Activated T-helper 17 cell treated with anti-CD3 and anti-CD28 coated beads, Interleukin-2, amount 50 U/mL, for 72 hours (primary cell): ENCODE results near the gene C8G. TPM values are rescaled to one million over a fixed set of nuclear protein-coding genes. Genes with fewer than 3 reads are reported as not detected.

Source experiments
- ATAC-seq: fragments of 150-1000 bp; cut with Tn5 transposase; replicated peaks from 2 replicates; pipeline ENCODE4 v1.10.0; 2021; ENCODE audit warnings: mild to moderate bottlenecking, moderate library complexity
- H3K27ac Mint-ChIP-seq: one replicate; pipeline ENCODE4 v1.8.0; 2022; ENCODE audit warnings: mixed read lengths
- H3K27me3 Mint-ChIP-seq: one replicate; pipeline ENCODE4 v1.8.0; 2022; ENCODE audit warnings: mixed read lengths
- H3K36me3 Mint-ChIP-seq: one replicate; pipeline ENCODE4 v1.8.0; 2022; ENCODE audit warnings: low read depth, mild to moderate bottlenecking, mixed read lengths
- H3K4me1 Mint-ChIP-seq: one replicate; pipeline ENCODE4 v1.8.0; 2022; ENCODE audit warnings: mixed read lengths
- H3K4me3 Mint-ChIP-seq: one replicate; pipeline ENCODE4 v1.8.0; 2022; ENCODE audit warnings: mild to moderate bottlenecking, mixed read lengths
- H3K9me3 Mint-ChIP-seq: one replicate; pipeline ENCODE4 v1.8.0; 2022; ENCODE audit warnings: mixed read lengths
- total RNA-seq, 2 donors: library from RNA; stranded (reverse); gene quantifications; one replicate each; pipeline ENCODE4 v1.2.3, GENCODE V29; 2022

Gene C8G
- total RNA-seq, 2 donors from 2014 or later, result 3.1 TPM; not detected in 1

DNA sequence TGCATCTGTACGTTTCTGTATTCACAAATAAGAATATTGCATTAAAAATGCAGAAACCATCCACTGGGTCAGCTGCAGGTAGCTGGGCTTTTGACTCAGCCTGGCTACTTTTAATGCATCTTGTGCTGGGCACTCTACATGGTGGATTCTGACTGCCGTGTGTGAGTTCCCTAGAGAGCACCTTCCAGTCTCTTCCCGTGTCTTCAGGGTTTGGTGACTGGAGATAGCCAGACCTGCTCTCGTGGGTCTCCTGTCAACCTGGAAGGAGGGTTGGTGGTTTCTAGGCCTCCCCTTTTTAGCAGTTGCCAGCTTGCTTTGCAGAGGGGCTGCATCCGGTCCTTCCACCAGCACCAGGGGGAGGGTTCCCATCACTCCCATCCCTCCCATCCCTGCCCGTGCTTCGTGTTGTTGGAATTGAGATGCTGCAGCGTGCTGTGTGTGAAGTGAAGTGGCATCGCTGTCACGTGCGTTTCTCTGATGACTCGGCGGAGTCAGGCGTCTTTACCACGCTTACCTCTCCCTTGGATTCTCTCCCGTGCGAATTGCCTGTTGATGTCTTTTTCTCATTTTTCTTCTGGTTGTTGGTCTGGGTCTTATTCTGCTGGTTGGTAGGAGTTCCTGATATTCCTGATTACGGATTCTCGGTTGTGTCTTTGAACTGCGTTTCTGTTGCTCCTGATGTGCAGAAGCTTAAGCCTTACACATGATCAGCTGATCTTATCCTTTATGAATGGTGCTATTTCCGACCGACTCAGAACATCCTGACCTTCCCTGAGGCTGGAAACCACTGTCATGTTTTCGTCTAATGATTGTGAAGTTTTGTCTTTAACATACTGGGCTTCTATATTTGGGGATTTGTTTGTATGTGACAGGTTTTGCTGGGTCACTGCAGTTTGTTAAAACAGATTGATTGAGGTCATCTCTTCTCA is 17.4 kb upstream of the C8G start:
- no peaks in the 10 kb centered on the region for H3K9me3 Mint-ChIP-seq
- H3K27me3 Mint-ChIP-seq, result no peaks in the 10 kb centered on the region
- peaks cover 92% of the 10 kb centered on the region for H3K36me3 Mint-ChIP-seq
- peaks cover 12% of the 10 kb centered on the region for H3K4me1 Mint-ChIP-seq
- no peak overlapping the region for H3K4me3 Mint-ChIP-seq
- H3K27ac Mint-ChIP-seq, result peak overlapping the region; percentile 50
- ATAC-seq, result no peak

DNA sequence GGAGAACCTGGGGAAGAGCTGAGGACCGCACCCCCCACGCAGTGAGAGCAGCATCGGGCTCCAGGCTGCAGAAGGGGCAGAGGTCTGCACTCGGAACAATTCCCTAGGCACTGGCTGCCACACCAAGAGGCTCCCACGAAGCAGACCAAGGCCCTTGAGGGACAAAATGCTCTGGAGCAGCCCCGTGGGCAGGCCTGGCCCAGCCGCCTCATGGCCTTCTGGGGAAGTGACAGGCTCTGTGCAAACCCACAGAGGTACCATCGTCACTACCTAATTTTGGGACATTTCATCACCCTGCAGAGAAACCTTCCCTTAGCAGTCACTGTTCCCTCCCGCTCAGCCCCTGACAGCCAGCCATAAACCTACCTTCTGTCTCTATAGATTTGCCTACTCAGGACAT is 16.5 kb upstream of the C8G start:
- peak; percentile 13 for ATAC-seq
- Mint-ChIP-seq H3K36me3 (peaks cover 87% of the 10 kb centered on the region), H3K4me3 (no peak overlapping the region), H3K9me3 (no peaks in the 10 kb centered on the region), H3K27ac (peak overlapping the region; percentile 54), H3K4me1 (peaks cover 20% of the 10 kb centered on the region), H3K27me3 (no peaks in the 10 kb centered on the region)

DNA sequence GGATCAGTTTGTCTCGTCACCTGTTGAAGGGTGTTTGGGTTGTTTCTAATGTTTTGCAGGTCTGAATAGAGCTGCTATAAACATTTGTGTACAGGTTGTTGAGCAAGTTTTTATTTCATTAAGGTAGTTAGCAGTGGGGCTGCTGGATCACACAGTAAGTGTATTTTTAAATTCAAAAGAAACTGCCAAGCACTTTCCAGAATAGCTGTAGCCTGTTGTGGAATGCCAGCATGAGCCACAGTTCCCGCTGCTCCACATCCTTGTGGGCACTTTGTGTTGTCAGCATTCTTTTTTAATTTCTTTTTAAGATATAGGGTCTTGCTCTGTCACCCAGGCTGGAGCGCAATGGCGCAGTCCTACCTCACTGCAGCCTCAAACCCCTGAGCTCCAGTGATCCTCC is 15.0 kb upstream of the C8G start:
- Mint-ChIP-seq H3K36me3 (peaks cover 73% of the 10 kb centered on the region), H3K4me3 (no peak overlapping the region), H3K27me3 (no peaks in the 10 kb centered on the region), H3K9me3 (no peaks in the 10 kb centered on the region), H3K4me1 (peaks cover 20% of the 10 kb centered on the region), H3K27ac (peak overlapping the region; percentile 31)
- no peak for ATAC-seq

DNA sequence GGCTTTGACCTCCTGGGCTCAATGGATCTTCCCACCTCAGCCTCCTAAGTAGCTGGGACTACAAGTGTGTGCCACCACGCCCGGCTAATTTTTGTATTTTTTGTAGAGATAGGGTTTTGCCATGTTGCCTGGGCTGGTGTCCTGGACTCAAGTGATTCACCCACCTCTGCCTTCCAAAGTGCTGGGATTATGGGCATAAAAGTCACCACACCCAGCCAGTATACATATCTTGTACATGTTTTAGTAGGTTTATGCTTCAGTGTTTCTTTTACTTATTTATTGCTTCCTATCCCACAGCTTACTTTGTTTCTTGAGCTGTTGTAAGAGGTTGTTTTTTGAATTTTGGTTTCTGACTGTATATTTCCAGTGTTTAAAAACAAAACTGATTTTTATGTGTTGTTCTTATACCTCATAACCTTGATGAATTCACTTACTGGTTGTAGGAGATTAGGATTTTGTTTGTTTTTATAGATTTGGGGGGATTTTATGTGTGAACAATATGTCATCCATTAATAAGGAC is 13.4 kb upstream of the C8G start:
- peak overlapping the region; percentile 86 for H3K27ac Mint-ChIP-seq
- peaks cover 62% of the 10 kb centered on the region for H3K36me3 Mint-ChIP-seq
- H3K9me3 Mint-ChIP-seq, result no peaks in the 10 kb centered on the region
- peak overlapping the region; percentile 43 for H3K4me3 Mint-ChIP-seq
- peaks cover 20% of the 10 kb centered on the region for H3K4me1 Mint-ChIP-seq
- ATAC-seq, result peak; percentile 52
- H3K27me3 Mint-ChIP-seq, result no peaks in the 10 kb centered on the region

DNA sequence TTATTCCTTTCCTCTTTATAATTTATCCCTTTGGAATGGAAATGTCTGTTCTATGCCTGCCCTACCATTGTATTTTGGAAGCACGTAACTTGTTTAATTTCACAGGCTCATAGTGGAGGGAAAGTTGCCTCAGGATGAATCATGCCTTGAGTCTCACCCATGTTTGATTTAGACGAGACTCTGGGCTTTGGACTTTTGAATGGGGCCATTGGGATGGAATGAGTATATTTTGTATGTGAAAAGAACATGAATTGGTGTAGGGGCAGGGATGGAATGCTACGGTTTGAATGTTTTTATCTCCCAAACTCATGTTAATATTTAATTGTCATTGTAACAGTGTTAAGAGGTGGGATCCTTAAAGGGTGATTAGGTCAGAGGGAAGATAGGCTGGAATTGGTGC is 10.8 kb upstream of the C8G start:
- Mint-ChIP-seq H3K4me3 (no peak overlapping the region), H3K36me3 (peaks cover 47% of the 10 kb centered on the region), H3K9me3 (no peaks in the 10 kb centered on the region), H3K27ac (no peak overlapping the region), H3K27me3 (no peaks in the 10 kb centered on the region), H3K4me1 (peaks cover 20% of the 10 kb centered on the region)
- ATAC-seq, result no peak

DNA sequence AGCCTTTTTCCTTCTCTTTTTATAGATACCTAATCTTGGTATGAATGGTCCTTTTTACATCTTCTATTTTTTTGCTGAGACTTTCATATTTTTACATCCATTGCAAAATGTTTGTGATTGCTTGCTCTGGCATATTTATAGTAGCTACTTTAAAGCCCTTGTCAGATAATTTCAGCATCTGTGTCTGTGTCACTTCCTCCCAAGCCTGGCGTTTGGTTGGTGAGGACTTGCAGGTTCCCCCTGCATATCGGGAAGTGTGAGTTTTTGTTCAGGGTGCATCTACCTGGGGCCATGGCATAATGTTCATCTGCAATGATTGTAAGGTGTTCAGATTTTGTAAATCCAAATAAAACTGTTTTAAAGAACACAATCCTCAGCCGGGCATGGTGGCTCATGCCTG is 9.4 kb upstream of the C8G start:
- H3K27ac Mint-ChIP-seq, result no peak overlapping the region
- H3K27me3 Mint-ChIP-seq, result no peaks in the 10 kb centered on the region
- H3K36me3 Mint-ChIP-seq, result peaks cover 38% of the 10 kb centered on the region
- no peak overlapping the region for H3K4me3 Mint-ChIP-seq
- H3K4me1 Mint-ChIP-seq, result peaks cover 22% of the 10 kb centered on the region
- no peak for ATAC-seq
- no peaks in the 10 kb centered on the region for H3K9me3 Mint-ChIP-seq

DNA sequence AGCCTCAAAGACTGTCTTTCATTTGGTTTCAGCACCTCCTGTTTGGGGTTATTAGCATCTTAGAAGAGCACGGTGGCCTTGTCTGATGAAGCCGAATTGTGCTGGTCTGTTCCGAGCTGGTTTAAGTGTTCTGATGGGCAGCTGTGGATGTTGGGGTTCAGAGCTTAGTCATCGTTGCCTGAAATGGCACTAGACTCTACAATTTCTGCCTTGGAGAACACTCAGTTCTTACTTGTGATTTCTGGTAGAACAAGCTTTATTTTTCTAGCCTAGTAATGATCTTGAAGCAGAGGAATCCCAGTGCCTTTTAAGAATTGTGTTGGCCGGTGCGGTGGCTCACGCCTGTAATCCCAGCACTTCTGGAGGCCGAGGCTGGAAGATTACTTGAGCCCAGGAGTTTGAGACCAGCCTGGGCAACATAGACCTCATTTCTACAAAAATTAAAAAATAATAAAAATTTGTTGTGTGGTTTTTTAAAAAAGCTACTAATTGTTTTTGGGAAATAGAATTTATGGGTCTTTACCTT is 8.3 kb upstream of the C8G start:
- peaks cover 36% of the 10 kb centered on the region for H3K36me3 Mint-ChIP-seq
- no peak overlapping the region for H3K27ac Mint-ChIP-seq
- no peak overlapping the region for H3K4me3 Mint-ChIP-seq
- no peaks in the 10 kb centered on the region for H3K9me3 Mint-ChIP-seq
- no peak for ATAC-seq
- H3K4me1 Mint-ChIP-seq, result peaks cover 20% of the 10 kb centered on the region
- H3K27me3 Mint-ChIP-seq, result no peaks in the 10 kb centered on the region

DNA sequence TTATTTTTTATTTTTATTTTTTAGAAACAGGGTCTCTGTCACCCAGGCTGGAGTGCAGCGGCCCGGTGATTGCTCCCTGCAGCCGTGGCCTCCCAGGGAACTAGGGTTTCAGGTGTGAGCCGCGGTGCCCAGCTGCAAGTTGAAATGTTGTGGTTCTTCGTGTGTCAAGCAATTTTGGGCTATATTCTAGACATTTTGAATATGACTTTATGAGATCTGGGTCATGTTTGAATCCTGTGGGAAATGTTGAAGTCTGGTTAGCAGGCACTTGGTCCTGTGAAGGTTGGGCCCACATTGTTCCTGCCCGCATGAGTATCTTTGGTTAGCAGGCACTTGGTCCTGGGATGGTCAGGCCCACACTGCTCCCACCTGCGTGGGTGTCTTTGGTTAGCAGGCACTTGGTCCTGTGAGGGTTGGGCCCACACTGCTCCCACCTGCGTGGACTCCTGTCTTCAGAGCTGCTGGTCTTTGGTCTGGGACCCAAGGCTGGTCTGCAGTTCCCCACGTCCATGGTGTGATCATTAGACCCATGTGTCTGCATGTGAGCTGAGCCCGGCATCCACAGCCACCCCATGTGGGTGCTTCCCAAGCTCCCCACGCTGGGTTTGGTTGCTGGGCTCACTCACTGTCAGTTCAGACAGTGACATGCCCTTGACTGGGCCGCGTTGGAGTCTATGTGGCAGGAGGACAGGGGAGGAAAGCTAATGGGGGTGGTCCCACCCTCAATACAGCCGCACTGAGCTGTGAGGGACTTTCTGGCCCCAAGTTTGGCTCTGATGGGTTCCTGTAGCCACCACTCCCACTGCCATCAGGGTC is 7.6 kb upstream of the C8G start:
- Mint-ChIP-seq H3K4me3 (no peak overlapping the region), H3K27ac (peak overlapping the region; percentile 25), H3K9me3 (no peaks in the 10 kb centered on the region), H3K4me1 (peaks cover 14% of the 10 kb centered on the region), H3K36me3 (peaks cover 35% of the 10 kb centered on the region), H3K27me3 (no peaks in the 10 kb centered on the region)
- no peak for ATAC-seq

DNA sequence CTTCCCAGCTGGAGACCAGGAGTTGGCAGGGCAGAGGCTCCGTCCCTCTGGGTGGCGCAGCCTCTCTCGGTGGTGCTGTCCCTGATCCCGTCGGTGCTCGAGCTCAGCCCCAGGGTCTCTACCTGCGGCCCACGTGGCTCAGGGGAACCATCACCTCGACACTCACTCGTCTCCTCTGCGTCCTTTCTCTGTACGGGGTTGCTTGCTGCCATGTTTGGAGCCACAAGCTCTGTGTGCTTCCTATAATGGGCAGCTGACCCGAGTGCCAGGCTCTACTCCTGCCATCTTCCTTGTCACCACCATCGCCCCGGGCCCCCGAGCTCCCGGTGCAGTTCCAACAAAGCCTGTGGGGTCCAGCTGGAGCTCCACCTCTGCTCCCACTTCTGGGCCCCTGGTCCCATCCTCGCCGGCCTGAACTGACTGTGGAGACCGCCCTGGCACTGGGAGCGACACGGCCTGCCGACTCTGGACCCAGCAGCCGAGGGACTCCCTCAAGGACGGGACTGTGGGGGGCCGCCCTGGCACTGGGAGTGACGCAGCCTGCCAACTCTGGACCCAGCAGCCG is 5.5 kb upstream of the C8G start:
- Mint-ChIP-seq H3K36me3 (peaks cover 38% of the 10 kb centered on the region), H3K27me3 (no peaks in the 10 kb centered on the region), H3K4me1 (peaks cover 6% of the 10 kb centered on the region), H3K27ac (peak overlapping the region; percentile 61), H3K9me3 (no peaks in the 10 kb centered on the region), H3K4me3 (no peak overlapping the region)
- no peak for ATAC-seq

DNA sequence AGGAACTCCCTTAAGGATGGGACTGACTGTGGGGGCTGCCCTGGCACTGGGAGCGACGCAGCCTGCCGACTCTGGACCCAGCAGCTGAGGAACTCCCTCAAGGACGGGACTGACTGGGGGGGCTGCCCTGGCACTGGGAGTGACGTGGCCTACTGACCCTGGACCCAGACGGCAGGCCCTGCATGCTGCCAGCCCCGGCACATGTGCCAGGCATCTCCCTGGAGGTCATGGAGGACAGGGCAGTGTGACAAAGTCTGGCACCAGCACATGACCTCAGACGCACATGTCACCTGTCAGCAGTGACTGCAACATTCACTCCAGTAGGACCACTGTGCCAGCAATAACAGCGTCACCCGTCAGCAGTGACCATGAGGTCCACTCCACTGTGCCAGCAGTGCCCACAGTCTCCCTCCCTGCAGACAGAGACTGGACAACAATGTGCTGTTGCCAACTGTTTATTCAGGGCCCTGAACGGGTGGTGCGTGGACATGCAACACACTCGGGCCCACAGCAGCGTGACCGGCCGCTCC is 5.0 kb upstream of the C8G start:
- no peak overlapping the region for H3K27ac Mint-ChIP-seq
- ATAC-seq, result no peak
- H3K27me3 Mint-ChIP-seq, result no peaks in the 10 kb centered on the region
- H3K9me3 Mint-ChIP-seq, result no peaks in the 10 kb centered on the region
- H3K4me3 Mint-ChIP-seq, result no peak overlapping the region
- H3K4me1 Mint-ChIP-seq, result peaks cover 6% of the 10 kb centered on the region
- peaks cover 38% of the 10 kb centered on the region for H3K36me3 Mint-ChIP-seq

DNA sequence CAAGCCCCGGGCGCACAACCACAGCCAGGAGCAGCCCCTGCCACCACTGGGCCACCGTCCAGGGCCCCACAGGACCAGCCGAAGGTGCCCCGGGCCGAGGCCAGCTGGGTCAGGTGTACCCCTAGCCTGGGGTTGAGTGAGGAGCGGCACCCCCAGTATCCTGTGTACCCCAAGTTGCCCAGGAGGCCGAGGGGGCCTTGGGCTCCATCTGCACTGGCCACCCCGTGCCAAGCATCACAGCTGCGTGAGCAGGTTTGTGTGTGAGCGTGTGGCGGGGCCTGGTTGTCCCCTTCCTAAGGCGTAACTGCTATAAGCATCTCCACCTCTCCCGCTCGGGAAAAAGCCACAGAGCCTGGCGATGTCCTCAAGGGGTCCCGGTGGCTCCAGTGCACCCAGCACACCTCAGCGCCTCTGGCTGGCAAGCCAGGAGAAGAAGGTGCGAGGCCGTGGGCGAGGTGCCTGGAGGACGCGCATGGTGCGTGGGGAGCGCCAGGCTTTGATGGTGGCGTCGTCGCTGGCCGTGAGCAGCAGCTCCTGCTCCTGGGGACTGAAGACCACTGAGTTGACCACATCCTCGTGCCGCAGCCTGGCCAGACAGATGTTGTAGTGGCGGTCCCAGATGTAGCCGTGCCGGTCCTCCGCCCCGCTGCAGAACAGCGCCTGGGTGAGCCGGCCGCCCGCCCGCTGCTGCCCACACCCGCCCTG is 4.4 kb upstream of the C8G start:
- peaks cover 38% of the 10 kb centered on the region for H3K36me3 Mint-ChIP-seq
- no peak for ATAC-seq
- H3K4me1 Mint-ChIP-seq, result peaks cover 6% of the 10 kb centered on the region
- no peak overlapping the region for H3K4me3 Mint-ChIP-seq
- H3K27me3 Mint-ChIP-seq, result no peaks in the 10 kb centered on the region
- no peak overlapping the region for H3K27ac Mint-ChIP-seq
- no peaks in the 10 kb centered on the region for H3K9me3 Mint-ChIP-seq

DNA sequence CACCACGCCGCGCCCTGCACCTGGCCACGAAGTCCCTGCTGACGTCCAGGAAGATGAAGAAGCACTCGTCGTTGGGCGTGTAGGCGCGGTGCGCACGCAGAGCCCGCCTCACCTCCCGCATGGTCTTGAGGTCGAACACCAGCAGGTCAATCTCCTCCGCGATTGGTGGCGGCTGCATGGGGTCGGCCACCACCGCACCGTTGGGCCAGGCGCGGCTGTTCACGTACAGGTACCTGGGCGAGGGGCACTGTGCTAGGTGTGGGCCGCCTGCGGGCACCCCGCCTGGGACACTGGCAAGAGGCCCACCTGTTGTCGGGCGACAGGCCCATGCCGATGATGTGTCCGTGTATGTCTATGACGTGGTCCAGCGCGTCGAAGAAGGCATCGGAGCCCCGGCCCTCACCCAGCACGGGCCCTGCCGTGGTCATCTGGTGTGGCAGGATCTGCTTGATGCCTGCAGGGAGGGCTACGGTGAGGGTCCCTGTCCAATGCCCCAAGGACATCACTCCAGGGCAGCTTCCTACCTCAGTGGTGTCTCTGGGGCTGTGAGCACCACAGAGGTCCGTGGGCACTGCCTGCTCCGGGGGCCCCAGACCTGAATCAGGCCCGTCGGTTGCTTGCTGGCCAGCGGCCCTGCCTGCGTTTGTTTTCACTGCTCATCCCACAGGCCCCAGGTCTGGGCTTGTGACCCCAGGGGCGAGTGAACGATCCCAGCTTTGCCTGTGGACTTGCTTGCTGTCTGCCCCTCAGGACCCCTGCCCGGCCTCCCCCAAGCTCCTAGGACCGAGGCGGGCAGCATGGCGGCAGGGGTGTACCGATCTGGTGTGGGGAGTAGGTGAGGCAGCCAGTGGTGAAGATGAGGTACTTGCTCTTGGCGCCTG is 3.6 kb upstream of the C8G start:
- Mint-ChIP-seq H3K4me3 (no peak overlapping the region), H3K36me3 (peaks cover 38% of the 10 kb centered on the region)

More for the DNA sequence above, 3.6 kb upstream of the C8G start:
- no peak for ATAC-seq
- no peaks in the 10 kb centered on the region for H3K9me3 Mint-ChIP-seq
- peaks cover 6% of the 10 kb centered on the region for H3K4me1 Mint-ChIP-seq
- no peaks in the 10 kb centered on the region for H3K27me3 Mint-ChIP-seq
- H3K27ac Mint-ChIP-seq, result no peak overlapping the region
